H1 (cell line): ENCODE data around the gene SPTAN1. TPM values are rescaled to one million over a fixed set of nuclear protein-coding genes. Genes with fewer than 3 reads are reported as not detected.
A peak's percentile ranks its signal among the peaks of the same experiment; 100 is the strongest.

ENCODE experiments used
- CHD7 ChIP-seq: fragments of 300-600 bp; sonication (generic); IDR thresholded peaks from 2 replicates; pipeline ENCODE4 v1.7.1; 2012; ENCODE audit warnings: low read length, moderate library complexity, mild to moderate bottlenecking, inconsistent platforms; ENCODE audit not compliant: insufficient replicate concordance
- CREB1 ChIP-seq: IDR thresholded peaks from 2 replicates; pipeline ENCODE4 v1.6.1; 2012; ENCODE audit warnings: inconsistent platforms
- EZH2 ChIP-seq: fragments of 200-600 bp; sonication (generic); IDR thresholded peaks from 2 replicates; pipeline ENCODE4 v1.7.1; 2012; ENCODE audit warnings: low read depth, mild to moderate bottlenecking, moderate library complexity, low read length, inconsistent platforms; ENCODE audit not compliant: severe bottlenecking
- MAFK ChIP-seq: IDR thresholded peaks from 2 replicates; pipeline ENCODE4 v1.6.1; 2012; ENCODE audit warnings: low read depth, mild to moderate bottlenecking, improper control_type of control experiment, low read length
- MAX ChIP-seq: IDR thresholded peaks from 2 replicates; pipeline ENCODE4 v1.6.1; 2012; ENCODE audit warnings: inconsistent platforms
- RAD21 ChIP-seq, 2 experiments: IDR thresholded peaks in 1 of 2; conservative IDR thresholded peaks in 1 of 2; 2 replicates each; pipeline ENCODE4 v1.6.1; 2011; ENCODE audit warnings: low read depth in 2 of 2, low read length in 2 of 2, improper control_type of control experiment in 1 of 2, inconsistent platforms in 1 of 2, mild to moderate bottlenecking in 1 of 2, moderate library complexity in 1 of 2
- SIN3A ChIP-seq, 2 experiments: IDR thresholded peaks in 1 of 2; conservative IDR thresholded peaks in 1 of 2; 2 replicates each; pipeline ENCODE4 v1.6.1; 2011 to 2012; ENCODE audit warnings: low read length in 2 of 2, improper control_type of control experiment in 1 of 2, low read depth in 1 of 2, mild to moderate bottlenecking in 1 of 2
- USF2 ChIP-seq: IDR thresholded peaks from 2 replicates; pipeline ENCODE4 v1.6.1; 2011; ENCODE audit warnings: low read length, improper control_type of control experiment
- polyA plus RNA-seq, 7 experiments: library from polyadenylated mRNA; depleted of rRNA in 3 of 7; stranded (reverse) in 5 of 7; unstranded in 2 of 7; fragments of >200 nt in 5 of 7; fragments of 200-250 nt in 2 of 7; gene quantifications; 1 replicate in 5 of 7; 2 replicates in 1 of 7; 4 replicates in 1 of 7; pipeline versions ENCODE4 v1.2.1 to v1.2.3, GENCODE V29; 2011 to 2013; ENCODE audit warnings: missing spikeins in 2 of 7, mixed read lengths in 2 of 7
- total RNA-seq: library from RNA; stranded (reverse); fragmentation: NEBNext Ultra II Directional; extraction: Animal tissue kit (Norgen Biotek cat#: 25700); gene quantifications from 2 replicates; pipeline ENCODE4 v1.2.1, GENCODE V29; 2021

The SPTAN1 gene
- total and polyA plus RNA-seq, 2 of the 8 experiments (the other 6 are each of a cell fraction or from before 2014, with no cell fraction given) = 182 to 216 TPM

DNA sequence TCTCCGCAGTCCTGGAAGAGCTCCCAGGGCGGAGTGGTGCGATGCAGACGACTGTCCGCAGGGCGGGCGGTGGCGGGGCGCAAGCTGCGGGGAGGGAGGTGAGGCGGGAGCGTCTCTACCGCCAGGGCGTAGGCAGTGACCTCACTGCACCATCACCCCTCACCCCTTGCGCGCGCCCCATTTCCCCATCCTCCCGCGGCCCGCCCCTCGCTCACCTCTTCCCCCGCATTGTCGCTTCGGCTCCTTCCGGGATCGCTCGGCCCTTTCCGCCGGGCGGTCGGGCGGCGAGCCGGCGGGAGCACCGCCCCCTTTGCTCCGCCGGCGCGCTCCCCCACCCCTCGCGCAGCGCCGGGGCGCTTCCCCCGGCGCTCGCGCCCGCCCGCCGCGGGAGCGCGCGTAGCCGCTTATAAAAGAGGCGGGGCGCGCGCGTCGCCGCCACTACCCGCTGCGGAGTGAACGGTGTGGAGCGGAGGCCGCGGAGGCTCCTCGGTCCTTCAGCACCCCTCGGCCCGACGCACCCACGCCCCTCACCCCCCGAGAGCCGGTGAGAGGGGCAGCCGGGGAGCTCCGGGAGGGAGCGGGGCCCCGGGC lies at the start of gene SPTAN1 (continued):
- TF ChIP-seq SIN3A (conservative IDR thresholded peaks at IDR 0.05 in 1 of 2, IDR thresholded peaks at IDR 0.05 in 1 of 2; ENCODE audit: low read depth in 1 of 2, low read length in 2 of 2) (peak in 1 of 2 experiments; percentile 37; a peak in 1 of 4 replicates), CHD7 (no peak), RAD21 (IDR thresholded peaks at IDR 0.05 in 1 of 2, conservative IDR thresholded peaks at IDR 0.05 in 1 of 2; ENCODE audit: low read depth in 2 of 2, low read length in 2 of 2) (no peak), MAFK (no peak), EZH2 (no peak), MAX (no peak), CREB1 (peak; percentile 91), USF2 (no peak)
